ENCODE results near the gene SLC16A6. TPM values are rescaled to one million over a fixed set of nuclear protein-coding genes. Genes with fewer than 3 reads are reported as not detected.
A peak's percentile ranks its signal among the peaks of the same experiment; 100 is the strongest.
"Not testable (repeated sequence)": the region's sequence is repeated elsewhere in the genome, so short reads cannot be mapped to it uniquely, and the experiment has no call there.

SLC16A6 gene
- total RNA-seq = 1 to 10 TPM; 5.9 to 6.0 TPM

GRCh38 chr17:68290955-68291835 is at the start of gene SLC16A6, which contains the start of gene ARSG:
Gene SLC16A6, minus strand, starts transcription at chr17:68291127. Its CDS starts 12,807 bp downstream, at chr17:68278320.
Gene ARSG, plus strand, starts transcription at chr17:68291495. Its CDS starts 15,999 bp downstream, at chr17:68307494.
- peak within 1 kb of the TSS; percentile 98 for H3K27ac Mint-ChIP-seq
- peak; percentile 90 for DNase-seq
- H3K4me1 Mint-ChIP-seq = peaks cover 47% of the 10 kb centered on the region
- peaks cover 2% of the 10 kb centered on the region for H3K9me3 Mint-ChIP-seq
- peaks cover 18% of the 10 kb centered on the region for H3K36me3 Mint-ChIP-seq
- H3K4me3 Mint-ChIP-seq = peak within 1 kb of the TSS; percentile 97
- no peaks in the 10 kb centered on the region for H3K27me3 Mint-ChIP-seq

GRCh38 chr17:68334393-68334792 is 43.5 kb upstream of the SLC16A6 start:
- no peaks in the 10 kb centered on the region for H3K27me3 Mint-ChIP-seq
- no peak overlapping the region for H3K4me3 Mint-ChIP-seq
- peaks cover 8% of the 10 kb centered on the region for H3K36me3 Mint-ChIP-seq
- H3K9me3 Mint-ChIP-seq = peaks cover 16% of the 10 kb centered on the region
- H3K4me1 Mint-ChIP-seq = no peaks in the 10 kb centered on the region
- no peak overlapping the region for H3K27ac Mint-ChIP-seq
- no peak for DNase-seq

DNA sequence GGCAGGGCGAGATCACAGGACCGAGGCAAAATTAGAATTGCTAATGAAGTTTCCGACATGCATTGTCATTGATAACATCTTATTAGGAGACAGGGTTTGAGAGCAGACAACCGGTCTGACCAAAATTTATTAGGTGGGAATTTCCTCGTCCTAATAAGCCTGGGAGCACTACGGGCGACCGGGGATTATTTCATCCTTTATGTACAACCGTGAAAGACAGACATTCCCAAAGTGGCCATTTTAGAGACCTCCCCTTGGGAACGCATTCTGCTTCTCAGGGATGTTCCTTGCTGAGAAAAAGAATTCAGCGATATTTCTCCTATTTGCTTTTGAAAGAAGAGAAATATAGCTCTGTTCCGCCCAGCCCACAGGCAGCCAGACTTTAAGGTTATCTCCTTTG is 41.0 kb upstream of the SLC16A6 start:
- H3K27me3 Mint-ChIP-seq, DNase-seq, H3K4me1 Mint-ChIP-seq, H3K36me3 Mint-ChIP-seq, H3K4me3 Mint-ChIP-seq, H3K27ac Mint-ChIP-seq: not testable (repeated sequence)
- peaks cover 16% of the 10 kb centered on the region for H3K9me3 Mint-ChIP-seq

GRCh38 chr17:68329331-68329730 is 38.4 kb upstream of the SLC16A6 start:
- Mint-ChIP-seq H3K27ac (no peak overlapping the region), H3K4me3 (no peak overlapping the region), H3K36me3 (peaks cover 8% of the 10 kb centered on the region), H3K27me3 (no peaks in the 10 kb centered on the region), H3K9me3 (peaks cover 16% of the 10 kb centered on the region), H3K4me1 (peaks cover 9% of the 10 kb centered on the region)
- no peak for DNase-seq

- Mint-ChIP-seq H3K27ac (no peak overlapping the region), H3K27me3 (no peaks in the 10 kb centered on the region), H3K9me3 (peaks cover 16% of the 10 kb centered on the region), H3K36me3 (peaks cover 8% of the 10 kb centered on the region), H3K4me3 (no peak overlapping the region), H3K4me1 (peaks cover 12% of the 10 kb centered on the region)
- DNase-seq = no peak
Measured at GRCh38 chr17:68328676-68329075, 37.7 kb upstream of the SLC16A6 start.

- Mint-ChIP-seq H3K27me3 (no peaks in the 10 kb centered on the region), H3K36me3 (peaks cover 8% of the 10 kb centered on the region), H3K4me3 (no peak overlapping the region), H3K9me3 (peaks cover 14% of the 10 kb centered on the region), H3K4me1 (peaks cover 12% of the 10 kb centered on the region), H3K27ac (no peak overlapping the region)
- DNase-seq = no peak
Measured at GRCh38 chr17:68327823-68328557, 37.1 kb upstream of the SLC16A6 start.

- no peak overlapping the region for H3K4me3 Mint-ChIP-seq
- DNase-seq = no peak
Measured at GRCh38 chr17:68326681-68327080, 35.8 kb upstream of the SLC16A6 start.

GRCh38 chr17:68325961-68326360 is 35.0 kb upstream of the SLC16A6 start:
- peaks cover 4% of the 10 kb centered on the region for H3K9me3 Mint-ChIP-seq
- H3K27ac Mint-ChIP-seq = no peak overlapping the region
- DNase-seq = no peak
- H3K36me3 Mint-ChIP-seq = peaks cover 4% of the 10 kb centered on the region
- peaks cover 12% of the 10 kb centered on the region for H3K4me1 Mint-ChIP-seq
- H3K4me3 Mint-ChIP-seq = no peak overlapping the region
- H3K27me3 Mint-ChIP-seq = no peaks in the 10 kb centered on the region

More at GRCh38 chr17:68326681-68327080, 35.8 kb upstream of the SLC16A6 start:
- Mint-ChIP-seq H3K9me3 (peaks cover 6% of the 10 kb centered on the region), H3K27ac (peak overlapping the region; percentile 69), H3K27me3 (no peaks in the 10 kb centered on the region), H3K36me3 (peaks cover 7% of the 10 kb centered on the region), H3K4me1 (peaks cover 12% of the 10 kb centered on the region)

DNA sequence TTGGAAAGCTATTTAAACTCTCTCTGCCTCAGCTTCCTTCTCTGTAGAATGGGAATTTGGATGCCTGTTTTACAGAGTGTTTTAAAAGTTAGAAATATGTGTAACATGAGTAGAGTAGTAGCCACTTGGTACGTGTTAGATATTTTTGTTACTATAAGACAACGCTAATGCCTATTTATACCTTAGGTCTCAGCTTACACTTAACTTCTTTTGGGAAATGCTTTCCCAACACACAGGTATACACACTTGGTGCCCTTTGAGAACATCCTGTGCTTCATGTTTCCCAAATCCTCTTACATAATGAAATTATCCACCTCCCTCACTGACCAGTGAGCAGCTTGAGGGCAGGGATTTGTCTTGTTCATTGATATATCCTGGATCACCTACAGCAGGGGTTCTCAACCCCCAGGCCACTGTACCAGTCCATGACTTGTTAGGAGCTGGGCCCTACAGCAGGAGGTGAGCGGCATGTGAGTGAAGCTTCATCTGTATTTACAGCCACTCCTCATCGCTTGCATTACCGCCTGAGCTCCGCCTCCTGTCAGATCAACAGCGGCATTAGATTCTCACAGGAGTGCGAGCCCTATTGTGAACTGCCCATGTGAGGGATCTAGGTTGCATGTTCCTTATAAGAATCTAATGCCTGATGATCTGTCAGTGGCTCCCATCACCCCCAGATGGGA is 33.9 kb upstream of the SLC16A6 start:
- H3K4me1 Mint-ChIP-seq = peaks cover 12% of the 10 kb centered on the region
- DNase-seq = no peak
- no peaks in the 10 kb centered on the region for H3K9me3 Mint-ChIP-seq
- H3K4me3 Mint-ChIP-seq = no peak overlapping the region
- no peaks in the 10 kb centered on the region for H3K36me3 Mint-ChIP-seq
- no peaks in the 10 kb centered on the region for H3K27me3 Mint-ChIP-seq
- H3K27ac Mint-ChIP-seq = no peak overlapping the region

DNA sequence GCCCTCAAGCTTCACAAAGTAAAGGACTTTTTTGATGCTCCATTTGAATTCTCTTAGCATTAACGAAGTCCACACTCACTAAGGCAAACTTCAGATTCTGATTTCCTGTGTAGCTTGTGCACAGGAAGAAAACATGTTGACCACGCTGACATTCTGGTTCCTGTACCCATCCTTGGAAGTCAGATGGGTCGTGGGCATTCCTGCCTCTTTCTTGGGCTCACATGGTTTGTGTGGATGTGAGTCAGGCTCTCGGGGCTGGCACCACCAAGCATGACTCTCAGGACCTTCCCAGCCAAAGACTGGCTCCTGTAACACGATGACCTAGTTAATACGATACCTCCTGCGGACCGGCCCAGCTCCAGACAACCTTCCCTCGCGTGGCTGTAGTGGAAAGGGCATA is 33.2 kb upstream of the SLC16A6 start:
- no peak for DNase-seq
- no peak overlapping the region for H3K4me3 Mint-ChIP-seq
- H3K4me1 Mint-ChIP-seq = peaks cover 13% of the 10 kb centered on the region
- no peaks in the 10 kb centered on the region for H3K36me3 Mint-ChIP-seq
- no peaks in the 10 kb centered on the region for H3K27me3 Mint-ChIP-seq
- H3K27ac Mint-ChIP-seq = no peak overlapping the region
- no peaks in the 10 kb centered on the region for H3K9me3 Mint-ChIP-seq

DNA sequence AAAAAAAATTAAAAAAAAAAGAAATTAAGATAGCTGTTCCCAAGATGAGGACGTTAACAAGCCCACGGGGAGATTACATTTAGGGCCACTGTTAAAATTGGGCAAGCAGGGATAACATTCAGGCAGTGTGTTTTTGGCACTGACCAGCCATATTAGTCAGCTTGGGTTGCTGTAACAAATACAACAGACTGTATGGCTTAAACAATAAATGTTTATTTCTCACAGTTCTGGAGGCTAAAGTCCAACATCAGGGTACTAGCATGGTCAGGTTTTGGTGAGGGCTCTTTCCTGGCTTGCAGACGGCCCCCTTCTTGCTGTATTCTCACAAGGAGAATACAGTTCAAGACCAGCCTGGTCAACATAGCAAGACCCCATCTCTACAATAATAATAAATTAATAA is 31.7 kb upstream of the SLC16A6 start:
- DNase-seq = no peak
- Mint-ChIP-seq H3K4me1 (peaks cover 16% of the 10 kb centered on the region), H3K9me3 (no peaks in the 10 kb centered on the region), H3K27me3 (no peaks in the 10 kb centered on the region), H3K4me3 (no peak overlapping the region), H3K27ac (no peak overlapping the region), H3K36me3 (no peaks in the 10 kb centered on the region)

DNA sequence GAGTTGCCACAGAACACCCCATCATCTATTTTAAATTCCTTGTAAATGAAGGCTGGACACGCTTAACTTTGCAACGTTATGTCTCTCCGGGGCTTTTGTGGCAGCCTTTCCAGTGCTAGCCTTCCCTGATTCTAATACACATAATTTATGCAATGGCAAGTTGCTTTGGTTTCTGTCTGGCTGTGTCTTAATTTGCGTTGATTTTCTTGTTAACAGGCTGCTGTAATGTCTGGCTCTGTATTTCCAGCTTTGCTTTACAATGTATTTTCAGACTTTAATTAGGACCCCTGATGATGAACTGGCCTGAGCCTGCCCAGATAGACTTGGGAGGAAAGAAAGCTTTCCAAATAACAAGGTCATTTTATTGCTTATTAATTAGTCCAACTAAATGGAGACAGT is 30.6 kb upstream of the SLC16A6 start:
- Mint-ChIP-seq H3K27me3 (no peaks in the 10 kb centered on the region), H3K4me3 (no peak overlapping the region)

GRCh38 chr17:68320943-68321555 is 30.1 kb upstream of the SLC16A6 start:
- DNase-seq = no peak
- H3K36me3 Mint-ChIP-seq = peaks cover 1% of the 10 kb centered on the region
- no peaks in the 10 kb centered on the region for H3K9me3 Mint-ChIP-seq
- no peak overlapping the region for H3K27ac Mint-ChIP-seq
- H3K4me1 Mint-ChIP-seq = peaks cover 18% of the 10 kb centered on the region
- no peaks in the 10 kb centered on the region for H3K27me3 Mint-ChIP-seq
- no peak overlapping the region for H3K4me3 Mint-ChIP-seq

More for the DNA sequence above, 30.6 kb upstream of the SLC16A6 start:
- Mint-ChIP-seq H3K4me1 (peaks cover 18% of the 10 kb centered on the region), H3K36me3 (no peaks in the 10 kb centered on the region), H3K27ac (no peak overlapping the region), H3K9me3 (no peaks in the 10 kb centered on the region)
- DNase-seq = no peak

DNA sequence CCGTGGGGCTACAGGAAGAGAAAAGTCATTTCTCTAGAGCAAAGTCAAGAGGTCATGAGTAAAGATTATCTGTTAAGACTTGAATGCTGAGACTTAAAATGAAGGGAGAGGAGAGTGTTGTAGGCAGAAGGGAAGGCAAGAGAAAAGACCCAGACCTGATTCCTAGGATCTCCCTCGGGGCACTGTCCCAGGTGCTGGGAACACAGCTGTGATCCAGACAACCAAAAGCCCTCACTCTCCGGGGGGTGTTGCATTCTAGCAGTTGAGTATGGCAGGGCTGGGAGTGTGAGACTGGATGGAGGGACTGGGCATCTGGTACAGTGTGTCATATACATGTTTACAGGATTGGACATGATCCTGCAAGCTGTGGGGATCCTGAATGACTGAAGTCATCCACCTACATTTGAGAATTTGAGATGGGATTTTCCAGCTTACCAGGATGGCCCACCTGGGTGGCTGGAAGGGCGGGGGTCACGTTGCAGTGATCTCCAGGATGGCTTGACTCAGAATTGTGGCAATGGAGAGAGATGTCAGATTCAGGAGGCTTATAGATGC is 29.5 kb upstream of the SLC16A6 start:
- no peaks in the 10 kb centered on the region for H3K27me3 Mint-ChIP-seq
- H3K9me3 Mint-ChIP-seq = no peaks in the 10 kb centered on the region
- peaks cover 19% of the 10 kb centered on the region for H3K4me1 Mint-ChIP-seq
- peaks cover 1% of the 10 kb centered on the region for H3K36me3 Mint-ChIP-seq
- H3K27ac Mint-ChIP-seq = no peak overlapping the region
- no peak for DNase-seq
- no peak overlapping the region for H3K4me3 Mint-ChIP-seq
